Ammon's horn (tissue), 1 donor: ENCODE measurements around the gene SLC4A4.

ENCODE experiments used
- DNase-seq: peaks from one replicate; pipeline ENCODE4 v3.0.0-alpha.2; 2016; ENCODE audit warnings: low spot score

Gene SLC4A4

DNA sequence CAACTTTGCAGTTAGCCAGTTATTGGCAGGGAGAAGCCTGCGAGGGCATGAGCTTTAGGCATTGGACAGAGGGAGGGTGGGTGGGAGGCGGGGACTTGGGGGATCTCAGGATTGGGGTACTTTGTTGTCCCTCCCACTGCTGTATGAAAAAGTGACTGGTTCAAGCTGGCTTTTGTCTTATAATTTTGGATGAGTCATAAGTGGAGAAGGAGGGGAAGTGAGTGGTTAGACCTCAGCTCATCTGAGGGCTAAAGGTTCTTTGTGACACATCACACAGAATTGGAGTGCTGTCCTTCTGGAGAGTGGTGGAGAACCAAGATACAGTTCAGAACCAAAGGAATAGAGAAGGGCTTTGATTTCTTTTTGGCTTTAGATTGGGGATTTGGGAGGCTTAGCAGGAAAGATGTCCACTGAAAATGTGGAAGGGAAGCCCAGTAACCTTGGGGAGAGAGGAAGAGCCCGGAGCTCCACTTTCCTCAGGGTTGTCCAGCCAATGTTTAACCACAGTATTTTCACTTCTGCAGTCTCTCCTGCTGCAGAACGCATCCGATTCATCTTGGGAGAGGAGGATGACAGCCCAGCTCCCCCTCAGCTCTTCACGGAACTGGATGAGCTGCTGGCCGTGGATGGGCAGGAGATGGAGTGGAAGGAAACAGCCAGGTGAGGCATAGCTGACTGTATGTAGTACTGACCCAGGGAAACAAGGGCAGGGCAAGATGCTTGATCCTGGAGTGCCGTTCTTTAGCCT is at the start of gene SLC4A4:
SLC4A4 (plus strand) TSS at position 175 of the 748 bp plus-strand sequence.
- no peak for DNase-seq

DNA sequence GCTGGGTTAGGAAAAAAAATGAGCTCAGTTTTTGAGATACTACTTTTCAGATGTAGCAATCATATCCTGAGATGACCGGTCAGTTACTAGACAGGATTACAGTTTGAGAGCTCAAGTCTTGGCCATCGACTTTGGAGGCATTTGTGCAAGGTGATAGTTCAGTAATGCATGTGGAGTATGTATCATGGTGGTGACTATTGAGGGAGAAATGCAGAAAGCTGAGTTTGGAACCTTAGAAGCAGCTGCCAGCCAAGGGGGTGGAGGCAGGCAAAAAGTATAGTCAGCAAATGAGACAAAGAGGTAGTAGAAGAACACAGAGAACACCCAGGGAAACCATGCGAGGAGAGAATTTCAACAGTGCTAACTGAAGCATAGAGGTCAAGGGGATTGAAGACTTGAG is 48.7 kb upstream of the SLC4A4 start:
- no peak for DNase-seq

- DNase-seq: no peak
Observed at GRCh38 chr4:71290476-71290875, 48.3 kb upstream of the SLC4A4 start.

GRCh38 chr4:71292228-71292627 is 46.6 kb upstream of the SLC4A4 start:
- no peak for DNase-seq

- no peak for DNase-seq
Observed at GRCh38 chr4:71293705-71294104, 45.1 kb upstream of the SLC4A4 start.

- no peak for DNase-seq
Observed at GRCh38 chr4:71294301-71294700, 44.5 kb upstream of the SLC4A4 start.

DNA sequence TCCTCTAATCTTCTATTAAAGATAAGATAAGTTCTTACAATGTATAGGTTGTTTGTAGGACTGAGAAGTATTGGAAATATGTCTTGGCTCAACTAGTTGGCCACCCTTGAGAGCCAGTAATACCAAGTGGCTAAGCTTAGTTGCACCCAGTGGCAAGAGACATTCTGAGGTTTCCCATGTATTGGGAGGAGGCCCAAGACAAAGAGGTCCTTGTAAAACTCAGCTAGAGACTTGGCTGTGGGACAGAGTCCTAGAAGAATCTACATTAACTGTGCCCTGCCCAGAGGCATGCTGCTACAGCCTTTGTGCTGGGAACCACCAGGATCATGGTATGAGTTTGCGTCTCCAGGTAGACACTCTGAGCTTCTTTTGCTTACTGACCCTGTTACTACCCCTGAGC is 41.9 kb upstream of the SLC4A4 start:
- peak; percentile 79 for DNase-seq

DNA sequence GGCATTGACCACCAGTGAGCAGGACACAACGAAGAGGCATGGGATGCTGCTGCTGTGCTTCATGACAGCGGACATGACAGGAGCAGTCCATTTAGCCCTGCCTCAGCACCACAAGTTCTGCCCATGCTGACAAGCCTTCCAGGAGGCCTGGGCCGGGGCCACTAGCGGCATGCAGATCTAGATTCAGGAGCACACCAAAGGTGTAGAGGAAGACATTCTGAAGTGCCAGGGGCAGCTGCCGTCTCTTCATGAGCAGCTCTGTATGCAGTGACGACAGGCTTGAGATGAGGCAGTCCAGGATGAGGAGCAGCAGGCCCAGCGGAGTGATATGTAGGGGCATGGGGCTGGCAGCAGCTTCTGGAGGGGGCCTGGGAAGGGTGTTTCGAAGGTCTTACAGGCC is 38.5 kb upstream of the SLC4A4 start:
- no peak for DNase-seq

GRCh38 chr4:71300964-71301363 is 37.9 kb upstream of the SLC4A4 start:
- DNase-seq: no peak

DNA sequence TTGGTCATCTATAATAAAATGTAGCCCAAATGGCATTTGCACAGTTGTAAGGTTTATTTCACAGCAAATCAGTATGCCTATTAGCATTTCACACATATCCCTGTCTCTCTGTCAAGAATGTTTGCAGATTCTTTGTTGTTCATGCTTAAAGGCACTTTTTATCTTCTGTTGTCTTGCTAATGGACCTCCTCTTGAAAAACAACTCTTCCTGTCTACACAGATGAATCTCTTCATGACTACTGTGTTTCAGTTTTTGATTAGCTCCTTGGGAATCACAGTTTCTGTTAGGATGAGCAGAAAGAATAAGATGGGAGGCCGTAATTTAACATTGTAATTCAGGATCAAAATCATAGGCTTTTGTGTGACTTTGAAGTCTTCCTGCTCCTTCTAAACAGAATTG is 35.5 kb upstream of the SLC4A4 start:
- no peak for DNase-seq

GRCh38 chr4:71303850-71304249 is 35.0 kb upstream of the SLC4A4 start:
- DNase-seq: no peak

GRCh38 chr4:71304289-71304850 is 34.5 kb upstream of the SLC4A4 start:
- no peak for DNase-seq

DNA sequence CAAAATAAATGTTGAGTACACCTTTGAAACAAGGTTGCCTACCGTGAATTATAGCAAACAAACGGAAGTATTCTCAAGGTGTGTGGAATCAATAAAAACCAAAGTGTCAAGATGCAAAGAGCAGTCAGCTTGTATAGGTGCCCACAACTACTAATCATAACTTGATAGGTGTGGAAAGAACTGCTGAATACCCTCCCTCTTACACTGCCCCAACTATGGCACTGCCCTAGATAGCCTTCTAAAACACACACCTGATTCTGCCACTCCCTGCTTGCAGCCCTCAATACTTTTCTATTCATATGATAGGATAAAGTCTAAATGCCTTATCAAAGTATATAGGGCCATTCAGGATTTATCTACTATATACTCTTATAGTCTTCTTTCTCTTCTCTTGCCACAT is 31.1 kb upstream of the SLC4A4 start:
- DNase-seq: no peak

DNA sequence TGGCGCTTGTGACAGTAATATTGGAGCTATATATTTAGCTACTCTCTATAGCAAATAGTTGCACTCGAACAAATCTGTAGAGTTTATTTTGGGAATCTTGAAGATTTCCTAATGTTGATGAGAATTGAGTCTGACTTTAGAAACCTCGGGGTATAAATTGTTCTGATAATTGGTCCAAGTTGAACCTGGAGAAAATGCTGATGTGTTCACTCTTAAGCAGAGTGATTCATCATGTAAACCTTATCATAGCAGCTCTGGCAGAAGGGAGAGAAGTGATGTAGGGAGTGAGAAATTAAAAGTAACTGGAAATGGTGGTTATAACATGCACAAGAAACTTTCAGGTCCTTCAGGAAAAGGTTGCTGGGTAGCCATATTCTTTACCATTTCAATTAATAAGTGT is 16.4 kb upstream of the SLC4A4 start:
- DNase-seq: no peak

DNA sequence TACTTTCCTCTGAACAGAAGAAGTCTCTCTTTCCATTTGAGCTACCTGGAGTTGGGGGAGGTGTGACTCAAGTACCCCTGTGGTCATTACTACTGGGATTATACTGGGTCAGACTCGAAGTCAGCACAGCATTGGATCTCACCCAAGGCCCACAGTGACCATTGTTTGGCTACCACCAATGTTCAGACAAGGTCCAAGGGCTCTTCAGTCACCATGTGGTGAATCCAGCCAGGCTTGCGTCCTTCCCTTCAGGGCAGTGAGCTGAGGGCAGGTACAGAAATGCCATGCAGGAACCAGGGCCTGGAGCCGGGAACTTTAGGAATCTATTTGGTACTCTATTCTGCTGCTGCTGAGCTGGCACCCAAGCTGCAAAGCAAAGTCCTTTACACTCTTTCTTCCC is 5.5 kb upstream of the SLC4A4 start:
- DNase-seq: no peak

- no peak for DNase-seq
Observed at GRCh38 chr4:71333960-71334359, 4.9 kb upstream of the SLC4A4 start.

GRCh38 chr4:71334465-71334882 is 4.3 kb upstream of the SLC4A4 start:
- no peak for DNase-seq

- no peak for DNase-seq
Observed at GRCh38 chr4:71343670-71344466, 5.0 kb downstream of the SLC4A4 start.

DNA sequence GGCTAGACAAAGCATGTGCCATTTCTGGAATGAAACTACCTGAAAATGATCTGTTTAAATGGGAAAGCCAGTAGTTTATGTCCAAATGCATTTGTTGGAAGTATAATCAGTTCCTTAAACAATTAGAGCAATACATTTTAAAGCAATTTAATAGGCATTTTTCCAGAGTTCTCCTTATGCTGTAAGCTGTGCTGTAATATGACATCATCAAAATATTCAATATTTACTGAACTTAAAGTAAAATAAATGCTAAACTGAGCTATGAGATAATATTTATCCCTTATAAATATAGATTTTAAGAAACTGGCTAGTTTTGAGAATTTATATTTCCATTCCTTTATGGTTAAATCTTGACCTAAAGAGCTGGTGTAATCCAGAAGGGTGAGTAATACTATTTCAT is 7.9 kb downstream of the SLC4A4 start:
- no peak for DNase-seq

DNA sequence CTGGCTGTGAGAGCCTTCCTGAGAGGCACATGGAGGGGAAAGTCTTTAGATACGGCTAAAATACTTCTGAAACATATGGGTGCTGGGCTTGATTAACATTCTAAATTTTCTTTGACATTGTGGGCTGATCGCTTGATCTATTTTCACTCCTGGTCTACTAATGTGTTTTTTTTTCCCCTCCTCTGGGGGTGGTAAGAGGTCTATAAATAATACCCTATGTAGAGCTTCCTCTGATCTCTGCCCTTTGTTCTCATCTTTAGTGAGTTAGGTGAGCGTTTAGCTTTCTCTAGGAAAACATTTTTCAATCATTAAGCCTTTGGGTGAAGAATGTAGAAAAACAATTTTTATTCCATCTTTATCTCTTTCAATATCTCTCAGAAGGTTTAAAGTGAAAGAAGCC is 9.8 kb downstream of the SLC4A4 start:
- DNase-seq: no peak

DNA sequence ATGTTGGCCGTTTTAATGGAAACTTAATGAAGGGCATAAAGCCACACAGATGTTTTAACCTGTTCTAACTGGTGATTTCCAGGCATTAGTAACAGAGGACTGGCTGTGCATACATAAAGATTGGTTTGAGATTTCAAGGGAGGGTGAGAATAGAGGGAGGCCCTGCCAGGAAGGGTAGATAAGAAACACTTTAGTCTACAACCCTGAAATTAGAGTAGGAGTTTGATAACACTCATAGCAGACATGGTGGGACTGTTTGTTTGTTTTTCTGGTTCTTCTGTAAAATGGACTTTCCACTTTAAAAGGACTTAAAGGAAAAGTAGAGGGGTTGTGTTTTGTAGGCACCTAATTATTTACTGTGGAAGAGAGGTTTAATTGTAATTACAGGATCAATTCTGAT is 16.2 kb downstream of the SLC4A4 start:
- DNase-seq: no peak

DNA sequence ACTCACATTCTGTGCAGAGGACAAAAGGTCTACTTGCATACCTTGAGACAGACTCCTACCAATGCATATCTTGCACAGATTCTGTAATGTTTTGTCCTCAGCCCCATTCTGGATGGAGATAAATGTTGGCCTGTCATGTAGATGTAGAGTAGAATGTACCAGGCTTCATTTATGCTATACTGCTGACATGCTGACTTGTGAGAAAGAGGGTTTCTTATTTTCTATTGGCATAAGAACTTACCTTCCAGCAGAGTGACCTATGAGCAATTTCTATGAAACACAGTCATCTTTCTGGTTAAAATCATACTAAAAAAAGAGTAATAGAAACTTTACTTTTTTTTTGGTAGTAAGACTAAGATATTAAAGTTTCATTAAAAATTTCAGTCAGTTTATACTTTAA is 17.2 kb downstream of the SLC4A4 start:
- no peak for DNase-seq
